NCI-H526 treated with DMSO at 0.1 percent for 48 hours (cell line): Measurements from ENCODE around the gene KLHL12.

Experiments used
- DNase-seq: peaks from one replicate; lab custom pipeline; 2025; lab: John Stamatoyannopoulos, UW

The KLHL12 gene

DNA sequence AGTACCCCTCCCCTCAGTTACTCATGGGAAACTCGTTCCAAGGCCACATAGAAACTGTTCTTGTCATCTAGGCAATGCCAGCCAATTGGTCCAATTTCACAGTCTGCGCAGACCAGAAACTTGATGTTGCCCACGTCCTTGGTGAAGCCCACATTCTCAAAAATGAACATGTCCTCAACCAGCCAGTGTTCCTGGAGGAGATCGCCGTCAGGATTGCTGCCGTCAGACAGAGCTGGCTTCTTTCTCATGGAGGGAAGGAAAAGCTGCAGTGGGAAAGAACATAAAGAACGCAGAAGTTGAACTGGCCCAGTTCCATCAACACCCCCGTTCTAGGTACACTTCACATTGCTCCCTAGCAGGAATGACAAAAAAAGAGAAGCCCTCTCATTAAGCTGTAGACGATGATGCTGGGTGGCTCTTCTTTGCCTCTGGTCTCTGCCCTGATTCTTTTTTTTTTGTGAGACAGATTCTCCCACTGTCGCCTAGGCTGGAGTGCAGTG, 46.0 kb downstream of the KLHL12 start:
- no peak for DNase-seq

DNA sequence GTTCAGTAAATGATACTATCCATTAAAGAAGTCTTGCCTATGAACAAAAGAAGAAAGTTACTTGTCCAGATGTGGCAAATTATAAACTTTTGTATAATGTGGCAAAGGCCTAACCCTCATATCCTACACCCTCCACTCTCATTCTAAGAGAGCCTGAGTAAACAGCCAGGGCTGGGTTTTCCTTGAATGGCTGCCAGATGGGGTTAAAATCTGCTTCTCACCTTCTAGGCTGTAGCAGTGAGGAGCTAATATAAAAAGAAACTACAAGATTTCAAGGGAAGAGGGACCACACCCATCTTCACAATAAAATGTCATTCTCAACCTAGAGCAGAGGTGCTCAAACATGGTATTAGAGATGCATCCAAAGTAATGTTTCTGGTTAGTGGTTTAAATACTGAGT, 47.0 kb downstream of the KLHL12 start:
- no peak for DNase-seq

DNA sequence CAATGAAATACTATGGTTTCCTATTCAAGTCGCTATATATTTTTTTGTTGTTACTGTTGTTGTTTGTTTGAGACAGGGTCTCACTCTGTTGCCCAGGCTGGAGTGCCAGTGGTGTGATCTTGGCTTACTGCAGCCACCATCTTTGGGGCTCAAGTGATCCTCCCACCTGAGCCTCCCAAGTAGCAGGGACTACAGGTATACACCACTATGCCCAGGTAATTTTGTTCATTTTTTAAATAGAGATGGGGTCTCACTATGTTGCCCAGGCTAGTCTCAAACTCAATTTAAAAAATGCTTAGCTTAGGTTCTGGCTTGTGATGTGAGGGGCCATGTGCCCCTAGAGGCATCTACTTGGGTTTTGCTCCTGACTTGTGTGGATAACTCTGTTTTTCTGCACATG, 47.9 kb downstream of the KLHL12 start:
- DNase-seq, result no peak

DNA sequence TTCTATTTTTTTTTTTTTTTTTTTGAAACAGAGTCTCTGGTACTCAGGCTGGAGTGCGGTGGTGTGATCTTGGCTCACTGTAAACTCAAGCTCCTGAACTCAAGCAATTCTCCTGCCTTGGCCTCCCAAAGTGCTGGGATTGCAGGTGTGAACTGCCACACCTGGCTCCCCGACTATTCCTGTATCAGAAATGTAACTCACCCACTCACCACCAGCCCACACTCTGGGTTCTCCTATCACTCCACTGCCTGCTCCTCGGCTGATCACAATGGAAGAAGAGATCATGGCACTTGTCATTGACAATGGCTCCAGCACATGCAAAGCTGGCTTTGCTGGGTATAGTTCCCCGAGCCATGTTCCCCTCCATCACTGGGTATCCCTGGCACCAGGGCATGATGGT, 54.0 kb downstream of the KLHL12 start:
- no peak for DNase-seq

DNA sequence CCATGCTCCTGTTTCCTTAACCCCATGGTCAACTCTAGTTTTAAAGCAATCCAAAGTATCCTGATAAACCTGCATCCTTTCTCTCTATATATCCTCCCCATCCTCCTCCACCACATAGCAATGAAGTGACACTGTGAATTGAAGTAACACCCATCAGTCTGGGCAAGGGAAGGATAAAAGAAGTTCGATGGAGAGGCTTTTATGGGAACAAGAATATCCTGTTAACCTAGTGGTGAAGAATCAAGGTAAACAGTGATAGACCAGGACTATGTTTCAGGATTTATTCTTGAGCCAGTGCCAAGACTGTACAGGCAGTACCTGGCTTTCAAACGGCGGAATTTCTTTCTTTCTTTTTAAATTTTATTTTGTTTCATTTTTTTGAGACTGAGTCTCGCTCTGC, 55.7 kb downstream of the KLHL12 start:
- DNase-seq, result no peak

DNA sequence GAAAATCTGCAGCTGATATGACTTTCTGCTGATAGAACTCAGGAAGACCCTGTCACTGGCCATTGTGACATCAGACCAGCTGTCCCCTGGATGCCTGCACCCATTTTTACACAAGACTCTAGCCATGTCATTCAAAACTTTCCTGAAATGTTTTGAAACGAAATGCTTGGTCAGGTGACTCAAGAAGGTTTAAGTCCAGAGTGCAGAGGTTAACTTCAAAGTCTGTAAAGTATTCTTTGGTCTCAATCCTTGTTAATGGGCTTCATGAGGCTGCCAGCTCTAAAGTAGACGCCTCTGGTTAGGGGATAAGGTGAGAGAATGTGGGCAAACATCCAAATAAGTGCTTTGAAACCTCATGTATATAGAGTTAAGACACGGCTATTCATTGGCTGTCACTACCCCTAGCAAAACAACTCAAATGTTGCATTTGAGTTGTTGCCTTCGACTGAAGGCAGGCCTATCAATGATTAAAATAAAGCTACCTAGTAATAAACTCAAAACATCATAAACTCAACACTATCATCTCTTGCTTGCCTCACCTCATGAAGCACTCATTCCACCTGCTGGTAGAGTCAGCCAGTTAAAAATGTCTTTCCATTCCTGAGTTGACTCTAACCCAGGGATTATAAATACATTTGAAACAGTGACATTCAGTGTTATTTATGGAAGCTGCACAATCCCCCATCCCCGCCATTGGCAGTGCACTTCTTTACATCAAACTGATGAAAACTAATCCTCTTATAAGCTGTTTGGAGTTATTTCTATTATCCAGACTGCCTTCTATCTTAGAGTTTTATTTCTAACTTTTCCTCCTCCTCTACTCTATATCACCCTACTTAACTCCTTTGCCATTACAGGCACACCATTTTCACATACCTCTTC, 64.1 kb downstream of the KLHL12 start:
- DNase-seq, result no peak

DNA sequence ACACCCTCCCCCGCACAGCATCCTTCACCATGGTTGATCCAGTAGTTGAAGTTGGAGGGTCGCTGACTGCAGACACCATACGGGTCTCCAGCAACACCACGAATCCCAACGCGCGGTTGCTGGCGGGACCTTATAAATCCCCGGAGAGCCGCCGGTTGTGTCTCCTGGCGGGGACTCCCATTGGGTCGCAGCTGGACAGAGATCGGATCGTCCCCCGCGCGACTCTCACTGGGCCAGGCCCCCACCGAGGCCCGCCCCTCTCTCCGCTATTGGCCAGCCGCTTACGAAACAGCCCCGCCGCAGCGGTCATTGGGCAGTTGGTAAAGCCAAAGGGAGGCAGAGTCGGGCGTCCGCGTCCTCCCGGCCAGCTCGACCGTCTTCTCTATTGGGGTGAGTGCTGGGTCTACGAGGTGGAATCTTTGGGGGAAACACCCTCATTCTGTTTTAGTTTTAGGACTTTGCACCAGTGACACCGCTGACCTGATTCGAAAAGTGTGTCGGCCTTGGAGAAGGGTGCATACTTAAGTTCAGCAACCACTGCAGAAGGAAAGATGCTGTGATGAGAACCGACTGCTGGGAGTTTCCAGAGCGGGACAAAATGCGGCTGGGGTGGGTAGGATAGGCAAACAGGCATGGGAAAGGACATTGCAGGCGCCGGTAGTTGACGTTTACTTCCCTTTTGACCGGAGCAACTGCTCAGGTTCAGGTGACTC, 65.5 kb downstream of the KLHL12 start:
- peak; percentile 81 for DNase-seq

DNA sequence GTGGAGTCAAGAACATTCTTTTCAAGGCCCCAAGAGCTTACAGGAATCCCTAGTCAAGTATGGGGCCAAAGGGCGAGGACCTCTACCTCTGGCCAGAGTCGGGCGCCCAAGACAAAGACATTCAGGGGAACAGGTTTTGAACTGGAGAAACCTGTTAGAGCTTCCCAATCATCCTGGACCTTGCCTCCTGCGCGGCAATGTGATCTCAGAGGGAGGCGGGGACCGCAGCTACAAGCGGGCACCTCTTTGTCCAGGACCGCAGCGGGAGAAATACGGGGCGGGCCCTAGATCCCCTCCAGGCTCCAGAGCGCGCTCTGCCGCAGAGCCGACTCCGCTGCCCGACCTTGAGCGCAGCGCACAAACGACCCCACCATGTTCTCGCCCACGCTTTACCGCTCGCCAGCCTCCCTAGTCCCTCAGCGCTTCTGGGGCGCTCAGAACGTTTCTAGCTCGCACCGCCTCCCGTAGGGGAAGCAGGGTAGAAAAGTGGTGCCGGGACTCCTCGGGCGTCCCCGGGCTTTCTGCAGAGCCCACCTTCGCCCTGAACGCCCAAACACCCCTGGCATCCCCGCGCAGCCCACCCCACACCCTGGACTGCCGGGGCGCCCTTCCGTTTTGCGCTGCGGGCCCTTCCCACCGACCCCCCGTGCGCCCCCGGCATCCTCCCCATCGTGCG, 66.2 kb downstream of the KLHL12 start:
- DNase-seq, result peak; percentile 30

DNA sequence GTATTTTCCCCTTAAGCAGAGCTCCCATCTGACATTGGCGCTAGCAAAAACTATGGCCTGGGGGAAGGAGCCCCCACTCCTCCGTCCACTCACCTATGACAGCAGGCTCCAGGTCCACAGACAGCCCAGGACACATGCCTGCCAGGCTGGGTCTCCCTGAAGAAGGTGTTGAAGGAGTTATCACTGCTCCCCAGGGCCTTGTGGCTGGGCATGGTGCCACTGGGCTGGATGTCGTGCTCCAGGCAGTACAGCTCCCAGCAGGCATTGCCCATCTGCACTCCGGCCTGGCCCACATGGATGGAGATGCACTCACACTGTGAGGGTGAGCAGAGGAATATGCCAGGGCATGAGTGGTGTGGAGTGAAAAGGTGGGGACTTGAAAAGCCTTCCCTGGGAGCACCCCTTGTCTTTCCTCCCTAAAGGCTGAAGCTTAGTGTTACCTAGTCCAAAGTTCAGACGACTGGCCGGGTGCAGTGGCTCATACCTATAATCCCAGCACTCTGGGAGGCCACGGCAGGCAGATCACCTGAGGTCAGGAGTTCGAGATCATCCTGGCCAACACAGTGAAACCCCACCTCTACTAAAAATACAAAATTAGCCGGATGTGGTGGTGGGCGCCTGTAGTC, 68.1 kb downstream of the KLHL12 start:
- DNase-seq, result no peak

DNA sequence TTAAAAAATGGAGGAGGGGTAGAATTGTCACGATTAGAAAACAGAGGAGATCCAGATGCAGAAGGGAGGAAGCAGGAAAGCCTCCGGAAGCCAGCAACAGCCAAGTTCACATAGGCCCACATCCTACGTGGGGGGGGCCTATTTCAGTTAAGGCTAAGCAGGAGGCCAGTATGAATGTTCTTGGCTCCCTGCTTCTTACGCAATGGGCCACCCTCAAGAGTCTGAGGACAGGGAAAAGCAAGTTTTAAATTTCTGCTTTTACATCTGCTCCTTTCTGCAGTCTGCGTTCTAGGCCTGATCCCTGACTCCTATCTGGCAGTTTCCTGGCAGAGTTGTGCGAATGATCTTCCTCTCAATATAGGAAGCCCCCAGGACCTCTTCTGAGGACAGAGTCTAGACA, 68.7 kb downstream of the KLHL12 start:
- DNase-seq, result no peak

DNA sequence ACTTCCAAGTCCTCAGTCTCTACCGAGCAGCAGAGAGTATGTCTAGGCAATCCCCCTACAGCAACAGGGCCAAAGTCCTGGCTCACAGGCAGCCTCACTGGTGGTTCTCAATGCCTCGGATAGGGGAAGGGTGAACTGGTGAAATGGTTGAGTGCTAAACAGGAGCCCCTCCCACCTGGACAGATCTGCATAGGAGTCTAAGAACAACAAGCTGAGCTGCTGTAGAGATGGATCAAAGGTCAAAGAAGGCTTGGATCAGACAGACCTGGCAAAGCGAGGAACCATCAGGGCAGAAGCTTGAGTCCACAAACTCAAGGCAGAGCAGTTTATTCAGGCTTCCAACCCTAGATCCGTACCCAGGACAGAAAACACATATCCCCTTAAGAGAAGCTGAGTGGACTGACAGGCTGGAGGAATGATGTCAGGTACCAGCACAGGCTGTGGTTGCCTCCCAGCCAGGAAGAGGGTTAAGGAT, 69.9 kb downstream of the KLHL12 start:
- no peak for DNase-seq

DNA sequence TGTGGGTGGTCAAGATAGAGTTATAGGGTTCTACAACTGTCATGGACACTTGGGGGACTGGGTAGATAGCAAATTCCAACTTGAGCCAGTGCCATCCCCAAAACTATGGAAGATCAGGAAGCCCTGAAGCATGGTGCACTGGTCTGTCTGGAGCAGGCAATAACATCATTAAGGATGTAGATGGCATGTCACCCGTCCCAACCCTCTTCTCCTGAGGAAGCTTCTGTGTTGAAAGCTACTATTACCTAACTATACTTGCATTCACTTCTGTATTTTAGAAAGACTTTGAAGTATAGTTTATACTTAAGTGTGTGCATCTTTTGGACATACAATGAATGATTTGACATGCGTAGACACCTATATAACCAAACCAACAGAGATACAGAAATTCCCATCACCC, 71.0 kb downstream of the KLHL12 start:
- no peak for DNase-seq

DNA sequence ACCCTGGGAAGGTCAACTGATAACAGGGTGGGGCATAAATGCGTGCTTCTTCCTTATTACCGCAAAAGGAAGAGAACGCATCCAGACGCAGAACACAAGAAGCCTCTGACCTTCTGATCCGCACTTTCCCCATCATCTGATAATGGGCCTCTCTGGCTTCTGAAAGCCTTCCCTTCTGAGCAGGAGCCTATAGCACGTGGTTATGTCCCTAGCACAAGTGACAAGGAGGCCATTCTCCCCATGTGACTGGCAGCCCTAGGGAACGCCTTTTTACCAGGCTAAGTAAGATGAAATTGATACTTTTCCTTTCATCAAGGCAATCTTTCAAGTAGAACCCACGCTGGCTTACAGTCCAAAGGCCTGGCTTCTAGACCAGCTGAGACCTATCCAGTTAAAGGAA, 72.2 kb downstream of the KLHL12 start:
- no peak for DNase-seq

DNA sequence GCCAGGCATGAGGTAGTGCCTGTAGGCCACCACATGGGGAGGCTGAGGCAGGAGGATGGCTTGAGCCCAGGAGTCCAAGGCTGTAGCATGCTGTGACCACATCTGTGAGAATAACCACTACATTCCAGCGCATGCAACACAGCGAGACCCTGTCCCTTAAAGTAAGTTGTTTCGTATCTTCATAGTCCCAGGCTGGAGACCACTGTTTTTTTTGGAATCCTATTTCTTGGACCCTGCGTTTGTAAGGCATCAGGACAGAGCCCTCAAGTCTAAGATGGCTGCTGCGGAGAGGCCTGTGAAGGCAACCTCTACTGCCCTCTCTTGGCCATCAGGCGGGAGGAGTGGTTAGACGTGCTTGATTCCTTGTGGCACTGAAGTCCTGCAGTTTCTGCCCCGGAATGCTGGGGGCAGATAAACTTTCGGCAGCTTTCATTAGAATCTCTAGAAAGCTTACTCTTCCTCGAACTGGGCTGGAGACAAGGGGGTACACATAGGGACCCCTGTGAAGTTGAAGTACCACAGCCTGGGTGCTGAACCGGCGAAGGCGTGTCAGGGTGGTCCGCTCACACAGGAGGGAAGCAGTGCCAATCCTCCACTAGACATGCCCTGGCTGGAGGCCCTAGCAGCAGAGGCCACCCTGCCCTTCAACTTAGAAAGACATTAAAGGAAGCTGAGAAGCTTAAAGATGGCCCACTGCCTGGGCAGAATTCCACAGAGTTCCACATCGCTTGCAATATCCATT, 74.7 kb downstream of the KLHL12 start:
- DNase-seq, result no peak

DNA sequence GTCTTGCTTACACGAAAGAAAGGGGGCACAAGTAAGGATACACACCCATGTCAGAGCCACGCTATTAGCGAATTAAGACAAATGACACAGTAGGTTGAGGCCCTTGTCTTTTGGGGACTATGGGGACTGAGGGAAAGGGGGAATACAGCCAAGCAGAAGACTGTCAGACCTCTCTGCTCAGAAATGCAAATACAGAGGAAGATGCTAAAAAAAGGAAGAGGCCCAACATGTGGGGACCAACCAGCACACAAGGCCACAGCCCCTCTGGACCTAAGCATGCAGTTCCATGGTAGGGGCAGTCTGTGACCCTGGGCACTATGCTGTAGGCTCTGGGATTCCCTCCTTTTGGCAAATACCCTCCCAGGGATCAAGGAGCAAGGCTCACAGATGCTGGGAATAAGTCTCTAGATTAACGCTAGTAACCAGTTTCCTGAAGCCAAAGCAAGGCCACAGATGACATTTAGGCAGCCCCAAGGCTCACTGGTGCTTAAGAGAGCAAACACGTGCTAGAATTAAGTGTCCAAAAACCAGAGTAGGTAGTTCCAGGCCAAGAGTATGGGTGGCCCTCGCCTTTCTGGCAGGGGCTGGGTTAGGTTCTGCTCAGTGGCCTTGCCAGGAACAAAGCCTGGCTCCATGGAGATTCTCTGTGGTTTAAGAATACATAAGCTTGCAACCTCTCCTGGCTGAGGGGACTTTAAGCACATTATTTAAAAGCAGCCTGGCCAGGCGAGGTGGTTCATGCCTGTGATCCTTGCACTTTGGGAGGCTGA, 76.3 kb downstream of the KLHL12 start:
- DNase-seq, result no peak

DNA sequence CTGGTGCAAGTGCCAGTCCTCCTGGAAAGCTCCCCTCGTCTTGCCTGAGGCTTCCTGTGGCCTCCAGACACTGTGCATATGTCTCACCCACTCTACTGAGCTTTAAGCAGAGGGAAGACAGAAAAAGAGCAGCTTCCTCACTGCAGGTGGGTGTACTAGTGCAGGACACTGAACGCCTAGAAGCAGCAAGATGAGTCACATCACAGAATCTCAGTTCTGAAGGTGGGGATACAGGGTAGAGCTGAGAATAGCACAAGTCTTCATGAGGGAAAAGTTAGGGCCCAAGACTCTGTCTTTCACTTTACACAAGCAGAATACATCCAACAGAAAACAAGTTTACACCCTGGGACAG, 78.9 kb downstream of the KLHL12 start:
- no peak for DNase-seq

DNA sequence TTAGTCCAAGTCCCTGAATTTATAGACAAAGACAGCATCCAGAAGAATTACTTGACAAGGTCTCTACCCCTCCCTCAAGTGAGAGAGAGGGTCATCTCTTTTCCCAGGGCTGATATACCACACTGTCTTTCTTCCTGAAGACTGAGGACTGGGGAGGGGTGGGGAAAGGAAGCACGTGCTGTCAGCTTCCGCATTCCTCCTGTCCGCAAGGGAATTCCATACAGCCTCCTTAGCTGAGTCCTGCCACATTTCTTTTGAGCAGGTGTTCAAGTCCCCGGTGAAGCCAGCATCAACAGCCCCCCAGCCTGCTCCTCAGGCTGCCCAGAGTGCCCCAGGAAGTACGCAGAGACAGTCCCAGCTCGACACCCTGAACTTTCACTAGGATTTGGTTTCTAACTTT, 82.1 kb downstream of the KLHL12 start:
- no peak for DNase-seq

DNA sequence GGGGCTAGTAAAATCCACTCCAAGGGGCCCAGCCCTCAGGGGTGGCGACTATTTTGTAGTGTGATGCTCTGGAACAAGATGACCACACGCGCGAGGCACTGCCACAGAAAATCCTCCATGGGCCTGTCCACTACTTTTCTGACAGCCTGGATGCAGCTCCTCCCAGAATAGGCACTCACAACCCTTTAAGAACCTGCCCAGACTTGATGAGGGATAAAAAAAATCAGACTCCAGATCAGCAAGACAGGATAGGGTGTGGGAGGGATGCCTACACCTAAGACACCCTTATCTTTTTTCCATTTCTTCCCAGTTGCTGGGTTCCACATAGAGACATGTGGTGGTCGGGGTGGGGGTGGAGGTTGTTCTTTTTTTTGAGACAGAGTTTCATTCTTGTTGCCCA, 82.8 kb downstream of the KLHL12 start:
- DNase-seq, result no peak

DNA sequence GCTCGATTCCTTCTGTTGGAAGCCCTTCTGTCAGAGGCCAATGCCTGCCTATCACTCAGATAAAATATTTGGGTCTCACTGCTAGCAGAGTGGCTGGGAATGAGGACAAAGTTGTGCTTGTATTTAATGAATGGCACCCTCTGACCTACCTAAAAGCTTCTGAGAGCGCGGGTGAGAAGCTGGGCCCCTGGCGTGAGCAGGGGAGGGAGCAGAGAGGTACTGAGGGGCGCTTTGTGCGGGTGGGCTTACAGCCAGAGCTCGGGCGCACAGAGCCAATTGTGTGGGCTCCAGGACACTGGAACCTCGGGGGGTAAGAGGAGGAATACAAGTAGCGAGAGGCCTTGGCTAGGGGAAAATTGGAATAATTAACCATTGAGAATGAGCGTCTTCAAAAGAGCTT, 84.0 kb downstream of the KLHL12 start:
- DNase-seq, result no peak
